ENCODE results near the gene ATP6V0D1. TPM values are rescaled to one million over a fixed set of nuclear protein-coding genes. Genes with fewer than 3 reads are reported as not detected.

ATP6V0D1 gene
- polyA plus RNA-seq, 1 of the 3 experiments (the other 2 are of a cell fraction): 135 TPM

GRCh38 chr16:67447508-67448076 is 33.4 kb downstream of the ATP6V0D1 start (continued):
- no peak for TF ChIP-seq ZBTB33 (IDR thresholded peaks at IDR 0.05; ENCODE audit: borderline replicate concordance, low read depth)

DNA sequence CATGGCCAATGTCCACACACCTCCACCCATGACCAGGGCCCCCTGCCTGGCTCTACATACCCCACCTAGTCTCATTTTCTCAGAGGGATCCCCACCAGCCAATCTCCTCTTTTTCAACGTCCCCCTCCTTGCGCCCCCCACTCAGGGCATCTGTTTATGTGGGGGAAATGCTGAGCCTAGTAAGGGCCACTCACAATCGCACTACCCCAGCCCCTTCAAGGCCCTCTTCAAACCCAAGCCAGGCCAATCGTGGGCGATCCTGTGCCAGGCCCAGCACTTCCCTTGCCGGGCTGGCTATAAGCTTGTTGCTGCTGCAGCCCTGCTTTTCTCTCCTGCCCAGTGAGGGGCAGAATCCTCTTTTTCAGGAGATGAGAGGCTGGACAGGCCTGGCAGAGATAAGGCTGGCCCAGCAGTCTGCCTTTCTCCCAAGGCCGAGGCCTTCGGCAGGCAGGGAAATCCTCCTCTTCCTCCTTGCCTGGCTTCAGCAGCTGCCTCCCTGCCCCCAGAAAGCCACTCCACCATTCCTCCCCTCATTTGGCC is 33.9 kb downstream of the ATP6V0D1 start:
- no peak for DNase-seq
- peaks cover 25% of the 10 kb centered on the region; the same call in 1 of the 2 replicates for H4K20me1 ChIP-seq (ENCODE audit: insufficient read depth)
- H3K9me3 ChIP-seq: no peaks in the 10 kb centered on the region
- WGBS (ENCODE audit: low lambda C conversion rate): 94% methylated on average over 6 of the region's 8 CpGs
- TF ChIP-seq SIN3A (IDR thresholded peaks at IDR 0.05; ENCODE audit: borderline replicate concordance, low read depth, low read length) (no peak), YY1 (IDR thresholded peaks at IDR 0.05; ENCODE audit: low read depth) (no peak), NFIC (IDR thresholded peaks at IDR 0.05; ENCODE audit: borderline replicate concordance) (no peak), GABPA (IDR thresholded peaks at IDR 0.05; ENCODE audit: low read depth) (no peak), USF1 (IDR thresholded peaks at IDR 0.05; ENCODE audit: borderline replicate concordance, low read depth) (no peak), GATA2 (CRISPR knock-in tag; IDR thresholded peaks at IDR 0.05) (no peak), TEAD4 (IDR thresholded peaks at IDR 0.05; ENCODE audit: borderline replicate concordance, insufficient read depth) (no peak)
- TF ChIP-seq, protein P1, sequence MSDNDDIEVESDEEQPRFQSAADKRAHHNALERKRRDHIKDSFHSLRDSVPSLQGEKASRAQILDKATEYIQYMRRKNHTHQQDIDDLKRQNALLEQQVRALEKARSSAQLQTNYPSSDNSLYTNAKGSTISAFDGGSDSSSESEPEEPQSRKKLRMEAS (IDR thresholded peaks at IDR 0.05; ENCODE audit: low read depth): no peak
- TF ChIP-seq, protein P2, sequence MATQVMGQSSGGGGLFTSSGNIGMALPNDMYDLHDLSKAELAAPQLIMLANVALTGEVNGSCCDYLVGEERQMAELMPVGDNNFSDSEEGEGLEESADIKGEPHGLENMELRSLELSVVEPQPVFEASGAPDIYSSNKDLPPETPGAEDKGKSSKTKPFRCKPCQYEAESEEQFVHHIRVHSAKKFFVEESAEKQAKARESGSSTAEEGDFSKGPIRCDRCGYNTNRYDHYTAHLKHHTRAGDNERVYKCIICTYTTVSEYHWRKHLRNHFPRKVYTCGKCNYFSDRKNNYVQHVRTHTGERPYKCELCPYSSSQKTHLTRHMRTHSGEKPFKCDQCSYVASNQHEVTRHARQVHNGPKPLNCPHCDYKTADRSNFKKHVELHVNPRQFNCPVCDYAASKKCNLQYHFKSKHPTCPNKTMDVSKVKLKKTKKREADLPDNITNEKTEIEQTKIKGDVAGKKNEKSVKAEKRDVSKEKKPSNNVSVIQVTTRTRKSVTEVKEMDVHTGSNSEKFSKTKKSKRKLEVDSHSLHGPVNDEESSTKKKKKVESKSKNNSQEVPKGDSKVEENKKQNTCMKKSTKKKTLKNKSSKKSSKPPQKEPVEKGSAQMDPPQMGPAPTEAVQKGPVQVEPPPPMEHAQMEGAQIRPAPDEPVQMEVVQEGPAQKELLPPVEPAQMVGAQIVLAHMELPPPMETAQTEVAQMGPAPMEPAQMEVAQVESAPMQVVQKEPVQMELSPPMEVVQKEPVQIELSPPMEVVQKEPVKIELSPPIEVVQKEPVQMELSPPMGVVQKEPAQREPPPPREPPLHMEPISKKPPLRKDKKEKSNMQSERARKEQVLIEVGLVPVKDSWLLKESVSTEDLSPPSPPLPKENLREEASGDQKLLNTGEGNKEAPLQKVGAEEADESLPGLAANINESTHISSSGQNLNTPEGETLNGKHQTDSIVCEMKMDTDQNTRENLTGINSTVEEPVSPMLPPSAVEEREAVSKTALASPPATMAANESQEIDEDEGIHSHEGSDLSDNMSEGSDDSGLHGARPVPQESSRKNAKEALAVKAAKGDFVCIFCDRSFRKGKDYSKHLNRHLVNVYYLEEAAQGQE (IDR thresholded peaks at IDR 0.05; ENCODE audit: low read depth, low read length): no peak
- H3K36me3 ChIP-seq (replicated peaks in 1 of 2; ENCODE audit: control insufficient read depth in 1 of 2, insufficient read depth in 2 of 2, low read length in 1 of 2): peaks cover 0 to 29% of the 10 kb centered on the region in 2 experiments
- H3K4me1 ChIP-seq (ENCODE audit: control insufficient read depth in 1 of 2, insufficient read depth in 2 of 2, low read depth in 1 of 2, low read length in 1 of 2): peaks cover 0 to 36% of the 10 kb centered on the region in 2 experiments; a peak in 1 of 4 replicates
- no peak overlapping the region for H3K4me3 ChIP-seq (ENCODE audit: low read depth in 2 of 2, low read length in 1 of 2)
- H3K27ac ChIP-seq (ENCODE audit: low read depth in 2 of 2, low read length in 1 of 2): no peak overlapping the region
- H2AFZ ChIP-seq (ENCODE audit: low read depth): no peak overlapping the region
- H3K79me2 ChIP-seq (ENCODE audit: insufficient read depth): peaks cover 4% of the 10 kb centered on the region; the same call in 1 of the 2 replicates
- no peaks in the 10 kb centered on the region for H3K27me3 ChIP-seq (ENCODE audit: insufficient read depth)
- ChIA-PET POLR2A (interaction anchor here (1.0 kb wide), 1 partner anchor 13 kb away, joined by 4 read pairs; no protein-coding TSS in a partner anchor), CTCF (interaction anchor here (0.7 to 3.9 kb wide), 16 partner anchors 13 to 186 kb away, joined by 3 to 31 read pairs (median 5); partner anchors contain the start of genes ATP6V0D1 and HSD11B2)
- H3K9ac ChIP-seq: no peak overlapping the region
- H3K9me2 ChIP-seq: no peaks in the 10 kb centered on the region
- no peak overlapping the region for H3K4me2 ChIP-seq
- H3F3A ChIP-seq (replicated peaks; ENCODE audit: insufficient read depth): no peaks in the 10 kb centered on the region

Data from SK-N-SH (cell line).